Inflammatory macrophage treated with lipopolysaccharide for 4 hours (primary cell): ENCODE measurements around the gene MAGOHB.
"Not testable (repeated sequence)": the region's sequence is repeated elsewhere in the genome, so short reads cannot be mapped to it uniquely, and the experiment has no call there.

Experiments used
- DNase-seq: peaks from one replicate; pipeline ENCODE4 v3.0.0-alpha.2; 2020

Gene MAGOHB

DNA sequence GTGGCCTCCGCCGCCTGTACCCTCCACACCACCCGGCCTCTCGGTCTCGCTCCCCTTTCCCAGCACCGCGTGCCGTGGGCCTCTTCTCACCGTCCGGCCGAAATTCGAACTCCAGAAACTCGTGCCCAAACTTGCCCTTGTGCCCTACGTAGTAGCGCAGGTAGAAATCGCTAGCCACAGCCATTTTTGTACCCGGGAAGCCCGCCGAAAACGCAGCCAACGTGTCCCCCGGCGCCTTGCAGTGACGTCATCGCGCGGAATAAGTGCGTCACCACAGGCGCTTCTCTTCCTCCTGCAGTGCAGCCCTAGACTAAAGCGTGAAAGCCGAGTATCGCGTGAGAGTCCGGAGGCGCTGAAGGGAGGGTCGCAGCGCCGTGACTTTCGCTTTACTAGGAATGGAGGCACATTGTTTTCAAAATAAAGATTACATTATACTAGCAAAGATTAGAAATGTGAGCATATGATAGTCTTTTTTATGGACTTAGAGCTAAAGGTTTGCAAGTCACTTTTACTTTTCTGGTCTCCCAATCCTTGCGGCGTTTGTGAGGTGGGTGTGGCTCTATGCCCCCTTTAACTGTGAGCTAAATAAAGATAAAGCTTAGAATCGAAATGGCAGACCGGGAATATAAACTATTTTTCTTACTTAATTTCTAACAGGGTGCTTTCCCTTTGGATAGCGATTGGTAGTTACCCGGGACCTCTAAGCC is at the start of gene MAGOHB:
Gene MAGOHB (minus strand): TSS at position 261 of the 707 bp plus-strand sequence. CDS start 77 bp downstream, at position 184.
- DNase-seq: peak; percentile 97

GRCh38 chr12:10661338-10661737 is 47.9 kb upstream of the MAGOHB start:
- no peak for DNase-seq

GRCh38 chr12:10654003-10654402 is 40.6 kb upstream of the MAGOHB start:
- DNase-seq: no peak

GRCh38 chr12:10652192-10652591 is 38.8 kb upstream of the MAGOHB start:
- DNase-seq: no peak

- not testable (repeated sequence) for DNase-seq
Measured at GRCh38 chr12:10646576-10646975, 33.2 kb upstream of the MAGOHB start.

DNA sequence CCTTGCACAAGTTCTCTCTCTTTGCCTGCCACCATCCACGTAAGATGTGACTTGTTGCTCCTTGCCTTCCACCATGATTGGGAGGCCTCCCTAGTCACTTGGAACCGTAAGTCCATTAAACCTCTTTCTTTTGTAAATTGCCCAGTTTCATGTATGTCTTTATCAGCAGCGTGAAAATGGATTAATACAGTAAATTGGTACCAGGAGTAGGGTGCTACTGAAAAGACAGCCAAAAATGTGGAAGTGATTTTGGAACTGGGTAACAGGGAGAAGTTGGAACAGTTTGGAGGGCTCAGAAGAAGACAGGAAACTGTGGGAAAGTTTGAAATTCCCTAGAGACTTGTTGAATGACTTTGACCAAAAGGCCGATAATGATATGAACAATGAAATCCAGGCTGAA is 32.5 kb upstream of the MAGOHB start:
- no peak for DNase-seq

DNA sequence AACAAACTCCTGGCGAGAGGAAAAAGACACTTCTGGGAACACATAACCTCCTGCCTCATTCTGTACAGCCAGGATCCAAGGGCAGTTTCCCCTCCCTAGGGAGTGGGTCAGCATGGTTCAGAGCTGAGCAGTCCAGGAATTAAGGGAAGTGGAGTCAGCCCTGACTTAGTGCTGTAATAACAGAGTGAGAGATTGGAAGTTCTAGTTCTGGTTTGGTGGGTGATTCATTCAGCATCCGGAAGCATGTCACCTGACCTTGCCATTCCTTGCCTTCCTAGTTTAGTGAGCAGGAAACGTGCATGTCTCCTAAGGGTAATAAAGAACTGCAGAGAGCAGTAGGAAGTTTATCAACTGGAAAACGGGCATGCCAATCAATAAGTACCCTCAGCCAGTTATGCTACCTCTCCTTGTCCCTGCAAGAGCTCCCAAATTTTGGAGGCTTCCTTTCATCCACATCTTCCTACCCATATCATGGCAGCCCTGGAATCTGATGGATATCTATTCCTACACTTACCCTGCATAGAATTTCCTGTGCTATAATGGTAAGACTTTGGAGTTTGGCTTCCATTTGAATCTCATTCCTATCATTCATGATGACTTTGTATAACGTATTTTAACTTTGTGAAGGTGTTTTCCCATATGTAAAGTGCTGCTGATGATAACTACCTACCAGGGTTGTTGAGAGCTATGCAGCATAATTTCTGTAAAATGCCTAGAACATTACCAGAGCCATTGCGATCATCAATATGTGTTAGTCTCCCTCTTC is 28.5 kb upstream of the MAGOHB start:
- DNase-seq: no peak

DNA sequence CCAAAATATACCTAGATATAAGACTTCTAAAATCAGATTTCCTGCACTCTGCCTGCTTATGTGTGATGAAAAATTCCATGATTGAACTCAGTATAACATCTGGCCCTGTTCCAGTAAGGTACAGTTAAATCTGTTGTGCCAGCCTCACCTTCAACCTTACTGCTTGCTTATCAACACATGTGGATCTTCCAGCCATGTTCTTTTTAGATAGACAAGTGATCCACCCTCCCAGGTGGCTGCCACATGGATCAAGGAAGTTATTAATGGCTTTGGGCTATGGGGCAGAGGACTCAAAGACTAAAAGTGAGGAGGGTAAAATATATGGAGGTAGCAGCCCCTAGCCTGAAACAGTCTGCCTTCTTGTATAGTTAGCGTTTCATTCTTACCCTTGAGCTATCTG is 25.3 kb upstream of the MAGOHB start:
- DNase-seq: no peak

DNA sequence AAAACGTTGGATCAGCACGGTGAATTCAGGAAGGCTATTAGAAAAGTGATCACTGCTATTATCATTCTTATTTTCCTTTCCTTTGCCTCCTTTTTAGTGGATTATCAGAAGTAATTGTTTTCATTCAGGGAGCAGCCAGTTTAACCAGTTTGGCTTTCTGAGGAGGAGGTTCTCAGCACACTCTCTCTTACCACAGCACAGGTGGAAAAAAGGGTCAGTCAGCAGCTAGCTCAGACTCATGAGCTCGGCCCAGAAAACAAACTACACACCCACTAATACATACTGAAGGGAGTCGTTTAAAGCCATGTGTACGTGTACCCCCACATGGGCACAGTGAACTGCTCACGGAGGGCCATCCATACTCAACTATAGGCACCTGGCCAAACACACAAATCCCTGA is 23.2 kb upstream of the MAGOHB start:
- no peak for DNase-seq

- DNase-seq: no peak
Measured at GRCh38 chr12:10636124-10636523, 22.7 kb upstream of the MAGOHB start.

GRCh38 chr12:10635306-10635705 is 21.9 kb upstream of the MAGOHB start:
- DNase-seq: no peak

GRCh38 chr12:10634427-10634826 is 21.0 kb upstream of the MAGOHB start:
- DNase-seq: no peak

- DNase-seq: no peak
Measured at GRCh38 chr12:10633541-10633940, 20.1 kb upstream of the MAGOHB start.

DNA sequence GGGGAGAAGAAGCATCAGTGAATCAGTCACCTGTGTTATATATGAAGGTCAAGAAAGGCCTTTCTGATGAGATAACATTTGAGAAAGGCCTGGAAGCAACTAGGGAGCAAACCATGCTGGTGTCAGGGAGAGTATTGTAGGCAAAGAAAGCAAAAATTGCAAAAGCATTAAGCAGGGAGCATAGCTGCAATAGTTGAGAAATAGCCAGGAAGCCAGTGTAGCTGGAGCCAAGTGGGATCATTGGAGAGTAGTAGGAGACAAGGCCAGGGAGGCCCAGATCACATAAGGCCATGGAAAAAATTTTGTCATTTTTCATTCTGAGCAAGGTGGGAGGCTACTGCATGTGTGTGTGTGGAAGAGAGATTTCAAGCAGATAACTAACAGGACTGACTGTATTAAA is 18.8 kb upstream of the MAGOHB start:
- DNase-seq: no peak

- DNase-seq: no peak
Measured at GRCh38 chr12:10624605-10625004, 11.2 kb upstream of the MAGOHB start.

GRCh38 chr12:10623131-10623530 is 9.7 kb upstream of the MAGOHB start:
- DNase-seq: no peak

DNA sequence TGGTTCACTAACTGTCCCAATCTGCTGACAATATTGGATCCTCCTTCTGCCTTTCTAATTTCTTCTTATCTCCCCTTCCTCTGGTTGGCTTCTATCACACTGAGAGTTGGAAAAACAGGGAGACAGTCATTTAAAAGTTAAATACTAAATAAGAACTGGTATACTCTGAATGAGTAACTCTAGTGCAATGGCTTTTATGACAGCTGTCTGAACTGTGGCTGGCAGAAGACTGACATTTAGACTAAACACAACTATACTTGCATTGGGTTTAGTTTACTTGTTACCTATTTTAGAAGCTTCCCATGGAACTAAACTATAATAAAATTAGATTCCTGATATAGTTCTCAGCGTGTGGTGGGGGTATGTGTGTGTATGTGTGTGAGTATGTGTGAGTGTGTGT is 7.9 kb upstream of the MAGOHB start:
- DNase-seq: no peak

DNA sequence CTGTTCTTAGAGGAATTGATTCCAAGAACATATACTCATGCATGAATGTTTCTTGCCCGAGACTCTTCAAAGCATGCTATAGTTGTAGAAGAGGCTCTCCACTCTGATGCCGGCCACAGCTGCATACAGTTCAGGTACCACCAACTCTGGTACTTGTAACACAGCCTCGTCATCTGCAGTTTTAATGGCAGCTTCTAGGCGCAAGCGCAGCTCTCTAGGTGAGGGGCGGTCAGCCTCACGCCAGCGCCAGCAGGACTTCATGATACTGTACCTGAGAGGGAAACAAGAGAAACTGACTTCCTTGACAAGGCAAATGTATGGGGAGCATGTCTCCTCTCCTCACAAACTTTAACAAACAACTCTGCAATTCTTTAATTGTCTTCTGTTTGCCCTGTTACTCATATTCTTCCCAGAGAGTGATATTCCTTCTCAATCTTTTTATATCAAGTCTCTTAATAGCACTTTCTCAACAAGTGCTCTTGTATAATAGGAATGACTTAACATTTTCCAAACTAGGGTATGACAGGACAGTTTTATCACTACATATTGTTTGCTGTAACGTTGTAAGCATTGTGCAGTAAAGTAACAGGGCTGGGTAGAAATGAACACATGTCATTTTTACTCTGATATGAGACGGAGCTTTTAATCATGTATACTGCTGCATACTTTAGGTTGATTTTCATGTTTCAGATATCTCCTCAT is 6.8 kb upstream of the MAGOHB start:
- DNase-seq: no peak

- no peak for DNase-seq
Measured at GRCh38 chr12:10618338-10618987, 5.1 kb upstream of the MAGOHB start.

GRCh38 chr12:10617863-10618262 is 4.5 kb upstream of the MAGOHB start:
- no peak for DNase-seq

GRCh38 chr12:10615532-10615931 is 2.1 kb upstream of the MAGOHB start:
- DNase-seq: peak; percentile 22

DNA sequence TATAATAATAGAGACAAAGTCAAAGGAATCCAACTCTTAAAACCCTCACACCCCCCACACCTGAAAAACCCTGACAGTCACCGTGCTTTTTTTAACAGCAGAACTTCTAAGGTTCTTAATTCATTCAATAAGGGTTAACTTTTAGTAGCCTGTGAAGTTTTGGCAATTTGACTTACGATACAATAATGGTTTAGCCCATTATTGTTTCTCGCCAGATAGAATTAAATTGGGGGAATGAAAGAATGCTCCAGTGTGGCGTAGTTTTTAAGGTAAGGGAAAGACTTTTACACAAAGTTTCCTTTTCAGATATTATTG is 604 bp upstream of the MAGOHB start:
- DNase-seq: no peak

DNA sequence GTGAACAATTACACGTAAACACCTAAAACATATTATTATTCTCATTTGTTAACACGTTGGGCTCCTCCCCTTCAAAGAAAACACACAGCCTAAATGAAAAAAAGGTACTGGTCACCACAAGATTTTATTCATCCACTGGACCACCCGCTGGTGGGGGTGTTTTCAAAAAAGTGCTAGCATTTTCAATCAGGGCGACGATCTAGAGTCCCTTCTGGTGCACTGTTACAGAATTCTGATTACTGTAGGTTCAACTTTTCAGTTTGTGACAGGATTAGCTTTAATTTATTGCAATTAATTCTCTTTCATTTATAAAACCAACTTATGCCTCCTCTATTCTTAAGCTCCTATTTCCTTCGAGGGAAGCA is 443 bp downstream of the MAGOHB start:
- DNase-seq: no peak

DNA sequence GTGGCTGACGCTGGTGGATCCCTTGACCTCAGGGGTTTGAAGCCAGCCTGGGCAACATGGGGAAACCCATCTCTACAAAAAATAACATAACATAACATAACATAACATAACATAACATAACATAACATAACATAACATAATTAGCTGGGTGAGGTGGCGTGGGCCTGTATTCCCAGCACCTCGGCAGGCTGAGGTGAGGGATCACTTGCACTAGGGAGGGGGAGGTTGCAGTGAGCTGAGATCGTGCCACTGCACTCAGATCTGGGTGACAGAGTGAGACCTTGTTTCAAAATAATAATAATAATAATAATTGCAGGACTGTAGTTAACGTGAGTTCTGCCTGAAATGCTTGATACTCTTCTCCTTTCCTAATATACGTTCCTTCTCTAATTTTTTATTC is 1.3 kb downstream of the MAGOHB start:
- no peak for DNase-seq
